HG03108 (cell line): ENCODE measurements around the gene ATXN1L.
"Not testable (repeated sequence)": the region's sequence is repeated elsewhere in the genome, so short reads cannot be mapped to it uniquely, and the experiment has no call there.

Experiments used
- ATAC-seq: cut with Tn5 transposase; IDR thresholded peaks from one replicate; pipeline ENCODE4 v1.9.1; 2021; ENCODE audit warnings: moderate library complexity; ENCODE audit not compliant: unreplicated experiment

ATXN1L gene

GRCh38 chr16:71851746-71852145 is 6.0 kb downstream of the ATXN1L start:
- no peak for ATAC-seq

GRCh38 chr16:71852158-71852557 is 6.4 kb downstream of the ATXN1L start:
- ATAC-seq, result no peak

DNA sequence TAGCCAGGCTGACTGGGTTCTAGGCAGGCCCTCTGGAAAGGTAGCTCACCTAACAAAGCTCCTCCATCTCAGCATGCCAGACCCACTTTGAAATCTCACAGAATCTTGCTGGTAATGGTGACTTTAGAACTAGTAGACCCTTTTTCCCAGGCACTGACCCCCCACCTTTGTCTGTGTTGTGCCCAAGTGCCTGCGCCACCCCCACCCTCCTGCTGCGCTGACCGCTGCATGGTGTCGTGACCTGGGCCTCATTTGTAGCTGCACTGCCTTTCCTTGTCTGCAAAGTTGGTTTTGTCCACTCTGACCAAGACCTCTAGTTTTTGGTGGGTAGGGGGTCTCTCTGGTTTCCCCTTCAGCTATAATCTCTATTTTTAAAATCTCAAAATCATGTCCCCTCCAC is 6.8 kb downstream of the ATXN1L start:
- no peak for ATAC-seq

DNA sequence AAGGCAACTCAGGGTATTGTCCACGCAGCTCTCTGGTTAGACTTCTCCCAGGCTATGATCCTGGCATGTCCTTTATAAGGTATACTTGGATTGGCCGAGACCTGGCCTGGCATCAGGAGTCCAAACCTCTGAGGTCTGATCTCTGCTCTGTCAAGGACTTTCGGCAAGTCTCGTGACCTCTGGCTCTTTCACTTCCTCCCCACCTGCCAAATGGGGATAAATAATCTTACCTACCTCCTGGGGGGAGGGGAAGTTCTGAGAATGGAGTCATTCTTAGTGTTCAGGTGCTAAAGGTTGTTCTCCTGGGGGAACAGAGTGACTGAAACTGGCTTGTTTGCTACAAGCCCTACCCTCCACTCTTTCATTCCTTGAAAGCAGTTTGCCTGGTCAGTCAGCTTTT is 7.6 kb downstream of the ATXN1L start:
- ATAC-seq, result peak; percentile 63

DNA sequence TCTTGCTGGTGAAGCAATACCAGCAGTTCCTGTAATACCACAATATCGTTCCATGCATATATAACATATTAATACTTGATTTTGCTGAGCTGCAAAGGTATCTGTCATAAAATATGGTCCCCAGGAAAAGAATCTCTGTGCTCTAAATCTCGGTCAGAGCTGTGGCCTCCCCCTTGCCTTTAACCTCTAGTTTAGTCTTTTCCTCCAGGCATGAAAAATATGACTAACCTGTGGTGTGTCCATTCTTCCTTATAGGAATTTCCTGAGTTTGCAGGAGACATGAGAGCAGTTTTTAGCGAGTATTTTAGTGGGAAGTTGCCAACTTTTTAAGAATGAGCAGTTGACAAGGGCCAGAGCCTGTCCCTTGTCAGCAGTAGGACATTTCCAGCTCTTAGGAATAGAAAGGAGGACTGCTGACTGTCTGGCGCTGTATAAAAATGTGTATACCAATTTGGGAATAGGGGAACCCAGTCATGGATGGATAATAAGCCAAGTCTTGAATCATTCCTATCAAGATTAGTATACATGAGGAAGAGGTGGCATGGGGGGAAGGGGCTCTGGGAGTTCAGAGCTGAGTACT is 8.7 kb downstream of the ATXN1L start:
- ATAC-seq, result no peak

DNA sequence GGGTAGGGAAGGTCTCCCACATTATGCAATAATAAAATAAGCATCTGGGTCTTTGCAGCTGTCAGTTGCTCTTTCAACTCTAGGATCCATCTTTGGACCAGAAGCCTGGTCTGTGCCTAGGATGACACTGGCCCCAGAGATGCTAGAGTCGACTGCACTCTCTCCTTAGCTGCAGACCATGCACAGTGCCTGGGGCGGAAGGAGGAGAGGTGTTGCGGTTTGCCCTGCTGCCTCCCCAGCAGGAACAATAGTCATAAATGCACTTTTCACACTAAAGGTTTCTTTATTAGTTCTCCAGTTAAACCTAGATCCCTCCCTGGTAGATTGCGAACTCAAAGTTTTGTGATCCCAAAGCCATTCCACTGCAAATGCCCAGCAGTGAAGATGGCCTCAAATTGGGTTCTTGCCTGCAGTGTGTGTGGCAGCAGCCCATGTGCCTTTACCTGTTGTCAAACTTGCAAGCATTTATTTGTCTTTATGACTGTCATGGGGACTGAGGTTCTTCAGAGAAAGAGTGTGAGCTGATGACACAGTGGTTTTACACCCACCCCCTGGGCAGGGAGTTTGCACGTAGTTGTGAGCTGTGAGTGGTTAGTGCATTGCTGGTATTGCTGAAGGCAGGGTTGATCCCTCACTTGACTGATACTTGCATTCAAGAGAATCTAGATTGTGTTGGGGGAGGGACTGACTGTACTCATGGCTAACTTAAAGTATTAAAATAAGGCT is 10.3 kb downstream of the ATXN1L start:
- ATAC-seq, result no peak

DNA sequence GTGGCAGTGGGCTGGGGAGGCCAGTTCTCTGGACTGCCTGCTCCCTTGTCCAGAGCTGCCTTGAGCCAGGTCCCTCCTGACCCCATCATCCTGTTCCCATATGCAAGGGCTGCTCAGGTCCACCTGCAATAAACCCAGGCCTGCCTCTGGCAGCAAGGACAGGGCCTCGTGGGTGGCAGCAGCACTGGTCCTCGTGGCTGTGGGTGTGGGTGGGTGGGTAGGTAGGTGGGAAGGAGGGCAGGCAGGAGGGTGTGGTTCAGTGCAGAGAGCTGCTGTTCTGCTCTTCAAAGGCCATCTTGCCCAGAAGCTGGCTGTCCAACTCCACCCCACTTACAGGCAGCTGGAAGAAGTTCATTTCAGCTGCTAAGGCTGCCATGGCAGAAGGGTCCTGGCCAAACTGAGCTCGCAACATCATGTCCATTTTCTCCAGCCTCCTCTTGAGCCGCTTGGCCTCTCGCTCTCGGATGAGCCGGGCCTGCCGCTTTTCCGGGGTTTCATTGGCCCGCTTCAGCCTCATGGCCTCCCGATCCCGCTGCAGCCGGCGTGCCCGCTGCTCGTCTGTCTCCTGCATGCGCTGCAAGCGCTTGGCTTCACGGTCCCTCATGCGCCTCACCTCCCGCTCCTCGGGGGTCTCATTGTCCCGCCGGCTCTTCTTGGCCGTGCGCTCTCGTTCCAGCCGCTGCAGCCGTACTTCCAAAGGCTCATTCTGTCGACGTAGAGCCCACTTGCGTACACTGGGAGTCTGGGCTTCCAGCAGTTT is 14.2 kb downstream of the ATXN1L start:
- no peak for ATAC-seq

GRCh38 chr16:71863995-71864394 is 18.2 kb downstream of the ATXN1L start:
- no peak for ATAC-seq

- no peak for ATAC-seq
Measured at GRCh38 chr16:71865173-71865863, 19.5 kb downstream of the ATXN1L start.

DNA sequence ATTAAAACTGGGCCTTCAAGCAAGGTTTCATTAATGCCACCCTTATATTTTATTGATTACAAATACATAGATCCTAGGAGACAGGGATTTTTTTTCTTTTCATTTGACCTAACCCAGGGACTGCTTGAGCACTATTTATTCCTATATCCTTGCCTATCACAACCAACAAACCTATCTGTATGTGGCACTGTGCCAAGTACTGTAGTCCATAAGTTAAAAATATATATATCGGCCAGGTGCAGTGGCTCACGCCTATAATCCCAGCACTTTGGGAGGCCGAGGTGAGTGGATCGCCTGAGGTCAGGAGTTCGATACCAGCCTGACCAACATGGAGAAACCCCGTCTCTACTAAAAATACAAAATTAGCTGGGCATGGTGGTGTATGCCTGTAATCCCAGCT is 21.4 kb downstream of the ATXN1L start:
- ATAC-seq, result not testable (repeated sequence)

DNA sequence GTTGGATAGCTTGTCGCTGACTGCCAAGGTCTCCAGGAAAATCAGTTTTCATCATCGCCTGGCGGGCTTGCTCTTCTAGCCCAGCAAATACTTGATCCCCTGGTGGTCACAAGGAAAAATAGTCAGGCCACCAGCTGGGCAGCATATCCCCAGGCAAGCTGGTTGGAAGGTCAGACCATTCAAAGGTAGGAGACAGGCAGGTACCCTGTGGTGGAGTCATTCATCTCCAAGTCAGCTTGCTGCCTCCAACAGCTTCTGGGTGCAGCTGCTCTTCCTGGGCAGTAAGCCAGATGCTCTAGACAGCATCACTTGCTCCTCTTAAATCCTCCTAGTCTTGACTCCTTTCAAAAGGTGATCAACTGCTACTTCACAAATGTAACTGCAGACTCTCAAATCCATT is 22.2 kb downstream of the ATXN1L start:
- no peak for ATAC-seq

DNA sequence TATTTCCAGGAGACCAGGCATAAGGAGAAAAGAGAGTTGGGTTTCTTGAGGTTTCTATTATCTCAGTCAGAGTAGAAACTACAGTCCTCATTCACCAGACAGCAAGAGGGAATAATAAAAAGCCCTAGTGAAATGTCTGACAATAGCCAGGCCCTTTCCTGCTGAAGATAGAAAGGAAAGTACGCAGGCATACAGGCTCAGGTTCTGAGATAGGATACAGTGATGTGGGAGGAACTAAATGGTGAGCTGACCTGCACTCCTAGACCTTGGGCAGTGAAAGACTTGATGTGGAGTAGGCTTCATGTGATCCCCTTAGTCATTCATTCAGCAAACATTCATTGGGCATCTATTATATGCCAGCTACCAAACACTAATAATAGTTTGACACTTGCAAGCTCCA is 23.3 kb downstream of the ATXN1L start:
- ATAC-seq, result no peak

- ATAC-seq, result no peak
Measured at GRCh38 chr16:71870818-71871217, 25.0 kb downstream of the ATXN1L start.

DNA sequence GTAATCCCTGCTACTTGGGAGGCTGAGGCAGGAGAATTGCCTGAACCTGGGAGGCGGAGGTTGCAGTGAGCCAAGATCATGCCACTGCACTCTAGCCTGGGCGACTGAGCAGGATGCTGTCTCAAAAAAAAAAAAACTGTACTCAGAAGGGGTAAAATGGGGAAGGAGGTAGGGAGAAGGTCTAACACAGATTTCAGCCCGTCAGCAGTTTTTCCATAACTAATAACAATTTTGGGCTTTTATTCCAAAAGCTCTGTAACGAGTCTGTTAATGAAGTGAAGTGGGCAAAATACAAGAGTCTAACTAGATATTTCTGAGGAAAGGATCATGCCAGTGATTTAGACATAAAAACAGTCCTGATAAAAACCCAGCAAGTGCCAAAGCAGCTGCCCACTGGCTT is 27.4 kb downstream of the ATXN1L start:
- ATAC-seq, result no peak

DNA sequence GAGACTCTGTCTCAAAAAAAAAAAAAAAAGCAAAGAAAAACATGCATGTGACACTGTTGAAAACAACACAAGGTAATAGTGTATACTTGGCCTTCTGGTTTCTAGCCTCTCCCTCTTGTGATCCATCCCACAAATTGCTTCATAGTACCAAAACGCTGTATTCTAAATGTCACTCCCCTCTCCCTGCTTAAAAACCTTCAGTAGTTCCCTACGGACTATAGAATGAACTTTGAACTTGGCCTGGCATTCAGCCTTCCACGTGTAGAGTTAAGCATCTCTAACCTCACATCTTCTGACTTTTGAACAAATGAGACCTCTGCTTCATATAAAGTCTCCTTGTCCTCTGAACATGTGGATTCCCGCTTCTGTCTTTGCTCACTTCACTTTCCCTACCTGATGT is 33.1 kb downstream of the ATXN1L start:
- no peak for ATAC-seq

GRCh38 chr16:71880176-71880575 is 34.4 kb downstream of the ATXN1L start:
- ATAC-seq, result no peak

- ATAC-seq, result peak; percentile 45
Measured at GRCh38 chr16:71882505-71883167, 36.9 kb downstream of the ATXN1L start.

DNA sequence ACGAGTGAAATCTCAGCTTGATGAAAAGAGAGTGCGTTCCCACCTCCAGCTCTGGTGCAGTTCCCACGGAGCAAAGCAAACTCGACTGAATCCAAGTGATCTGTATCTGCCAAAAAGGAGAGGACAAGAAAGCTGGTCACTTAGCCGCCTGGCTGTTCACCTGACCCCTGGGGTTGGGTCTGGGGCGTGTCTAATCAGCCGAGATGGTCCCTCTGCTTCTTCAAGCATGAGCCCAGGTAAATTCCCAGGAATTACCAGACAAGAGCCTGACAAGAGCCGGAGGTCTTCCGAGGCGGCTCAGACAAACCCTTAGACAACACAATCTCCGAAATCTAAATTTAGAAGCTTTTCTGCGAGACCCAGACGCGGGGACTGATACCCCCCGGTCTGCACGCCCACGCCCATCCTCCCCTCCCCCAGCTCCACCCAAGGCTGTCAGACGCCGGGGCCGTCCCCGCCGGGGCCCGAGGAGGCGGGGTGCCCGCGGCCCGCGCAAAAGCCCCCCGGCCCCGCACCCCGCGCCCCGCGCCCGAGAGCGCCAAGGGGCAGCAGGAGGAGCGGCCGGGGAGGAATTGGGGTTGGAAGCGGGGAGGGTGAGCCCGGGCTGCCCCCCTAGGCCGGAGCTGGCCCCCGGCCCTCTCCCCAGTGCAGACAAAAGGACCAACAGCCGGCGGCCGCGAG is 37.5 kb downstream of the ATXN1L start:
- peak; percentile 48 for ATAC-seq

- peak; percentile 34 for ATAC-seq
Measured at GRCh38 chr16:71883849-71884638, 38.3 kb downstream of the ATXN1L start, which contains the start of gene ZNF821. ZNF821 (minus strand) TSS chr16:71884182; CDS start chr16:71879946, 4,236 bp downstream.

DNA sequence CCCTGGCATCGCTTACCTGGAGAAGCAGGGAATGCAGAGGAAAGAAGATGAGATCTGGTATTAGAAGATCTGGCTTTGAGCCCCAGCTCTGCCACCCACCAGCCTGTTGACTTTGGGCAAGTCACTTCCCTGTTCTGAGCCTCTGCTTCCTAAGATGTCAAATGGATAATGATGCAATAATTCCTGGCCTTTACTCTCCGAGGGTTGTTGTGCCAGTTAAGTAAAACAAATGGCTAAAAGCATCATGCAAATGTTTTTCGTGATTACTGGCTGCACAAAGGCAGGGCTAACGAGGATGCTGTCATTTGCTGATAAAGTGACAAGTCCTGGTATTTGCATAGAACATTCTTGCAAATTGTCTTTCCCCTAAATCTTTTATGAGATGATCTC is 39.5 kb downstream of the ATXN1L start:
- ATAC-seq, result no peak
